ENCODE results near the gene TEPSIN. TPM values are rescaled to one million over a fixed set of nuclear protein-coding genes. Genes with fewer than 3 reads are reported as not detected.

The TEPSIN gene
- total RNA-seq, 1 donor from 2014 or later: 15.9 TPM

DNA sequence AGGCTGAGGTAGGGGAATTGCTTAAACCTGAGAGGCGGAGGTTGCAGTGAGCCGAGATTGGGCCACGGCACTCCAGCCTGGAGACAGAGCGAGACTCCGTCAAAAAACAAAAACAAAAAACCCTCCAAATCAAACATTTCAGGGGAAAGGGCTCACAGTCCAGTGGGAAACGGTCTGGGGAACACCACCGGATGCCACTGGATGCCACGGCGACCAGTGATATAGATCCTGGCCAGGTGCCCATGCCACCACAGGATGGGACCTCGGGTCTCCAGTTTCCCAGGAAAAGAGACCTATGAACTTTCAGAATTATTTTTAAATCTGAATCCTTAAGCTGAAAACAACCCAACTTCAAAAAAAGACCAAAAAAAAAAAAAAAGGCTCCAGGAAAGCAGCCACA, 28.4 kb downstream of the TEPSIN start:
- DNase-seq: no peak
- Histone ChIP-seq H3K4me3 (no peak overlapping the region), H3K27ac (replicated peaks) (no peak overlapping the region), H3K9me3 (replicated peaks) (no peaks in the 10 kb centered on the region), H3K4me1 (no peaks in the 10 kb centered on the region), H3K36me3 (peaks cover 6% of the 10 kb centered on the region), H3K27me3 (ENCODE audit: low read depth) (no peaks in the 10 kb centered on the region)
- intact Hi-C loops (cut with micrococcal nuclease): no loop called here
- TF ChIP-seq, protein P1, sequence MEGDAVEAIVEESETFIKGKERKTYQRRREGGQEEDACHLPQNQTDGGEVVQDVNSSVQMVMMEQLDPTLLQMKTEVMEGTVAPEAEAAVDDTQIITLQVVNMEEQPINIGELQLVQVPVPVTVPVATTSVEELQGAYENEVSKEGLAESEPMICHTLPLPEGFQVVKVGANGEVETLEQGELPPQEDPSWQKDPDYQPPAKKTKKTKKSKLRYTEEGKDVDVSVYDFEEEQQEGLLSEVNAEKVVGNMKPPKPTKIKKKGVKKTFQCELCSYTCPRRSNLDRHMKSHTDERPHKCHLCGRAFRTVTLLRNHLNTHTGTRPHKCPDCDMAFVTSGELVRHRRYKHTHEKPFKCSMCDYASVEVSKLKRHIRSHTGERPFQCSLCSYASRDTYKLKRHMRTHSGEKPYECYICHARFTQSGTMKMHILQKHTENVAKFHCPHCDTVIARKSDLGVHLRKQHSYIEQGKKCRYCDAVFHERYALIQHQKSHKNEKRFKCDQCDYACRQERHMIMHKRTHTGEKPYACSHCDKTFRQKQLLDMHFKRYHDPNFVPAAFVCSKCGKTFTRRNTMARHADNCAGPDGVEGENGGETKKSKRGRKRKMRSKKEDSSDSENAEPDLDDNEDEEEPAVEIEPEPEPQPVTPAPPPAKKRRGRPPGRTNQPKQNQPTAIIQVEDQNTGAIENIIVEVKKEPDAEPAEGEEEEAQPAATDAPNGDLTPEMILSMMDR (IDR thresholded peaks at IDR 0.05; ENCODE audit: borderline replicate concordance): no peak

DNA sequence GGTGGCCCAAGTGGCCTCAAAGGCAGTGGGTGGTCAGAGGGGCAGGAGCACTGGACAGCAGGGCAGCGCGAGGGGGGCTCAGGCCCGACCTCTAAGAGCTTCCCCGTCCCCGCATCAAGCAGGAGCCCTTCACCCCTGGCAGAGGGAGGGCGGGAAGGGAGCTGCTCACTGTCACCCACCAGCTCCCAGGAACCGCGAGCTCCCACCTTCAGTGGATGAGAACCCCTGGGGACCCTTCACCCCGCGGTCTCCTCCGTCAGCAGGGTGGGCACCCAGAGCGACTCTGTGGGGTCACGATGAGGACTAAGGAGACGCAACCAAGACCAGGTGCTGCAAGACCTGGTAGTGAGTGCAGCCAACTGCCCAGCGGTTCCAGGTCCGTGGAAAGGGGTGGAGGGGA, 29.7 kb downstream of the TEPSIN start:
- Histone ChIP-seq H3K36me3 (peaks cover 6% of the 10 kb centered on the region), H3K4me3 (no peak overlapping the region), H3K4me1 (no peaks in the 10 kb centered on the region), H3K27me3 (ENCODE audit: low read depth) (no peaks in the 10 kb centered on the region), H3K9me3 (replicated peaks) (no peaks in the 10 kb centered on the region), H3K27ac (replicated peaks) (no peak overlapping the region)
- no peak for DNase-seq
- intact Hi-C loops (cut with micrococcal nuclease): no loop called here
- TF ChIP-seq, protein P1 (IDR thresholded peaks at IDR 0.05; ENCODE audit: borderline replicate concordance): no peak

DNA sequence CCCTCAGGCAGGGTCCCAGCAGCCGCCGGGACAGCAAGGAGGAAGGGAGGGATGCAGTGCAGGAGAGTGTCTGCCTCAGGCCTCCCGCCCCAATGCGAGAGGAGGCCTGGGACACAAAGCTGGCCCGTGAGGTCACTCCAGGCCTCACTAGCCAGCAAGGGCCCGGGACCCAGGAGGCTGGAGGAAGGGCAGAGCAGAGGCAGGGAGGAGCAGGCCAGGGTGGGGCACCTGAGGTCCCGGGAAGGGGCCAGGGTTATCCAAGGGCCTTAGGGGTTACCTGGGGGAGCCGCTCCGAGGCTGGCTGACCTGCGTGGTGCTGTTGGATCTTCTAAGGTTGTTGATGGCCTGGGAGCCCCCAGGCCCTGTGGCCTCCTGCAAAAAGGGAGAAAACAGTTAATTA, 30.2 kb downstream of the TEPSIN start:
- H3K27me3 ChIP-seq (ENCODE audit: low read depth): no peaks in the 10 kb centered on the region
- no peak overlapping the region for H3K4me3 ChIP-seq
- no peaks in the 10 kb centered on the region for H3K4me1 ChIP-seq
- no peaks in the 10 kb centered on the region for H3K9me3 ChIP-seq (replicated peaks)
- TF ChIP-seq, protein P1 (IDR thresholded peaks at IDR 0.05; ENCODE audit: borderline replicate concordance): no peak
- intact Hi-C loops (cut with micrococcal nuclease): no loop called here
- H3K27ac ChIP-seq (replicated peaks): no peak overlapping the region
- DNase-seq: no peak
- H3K36me3 ChIP-seq: peaks cover 6% of the 10 kb centered on the region

DNA sequence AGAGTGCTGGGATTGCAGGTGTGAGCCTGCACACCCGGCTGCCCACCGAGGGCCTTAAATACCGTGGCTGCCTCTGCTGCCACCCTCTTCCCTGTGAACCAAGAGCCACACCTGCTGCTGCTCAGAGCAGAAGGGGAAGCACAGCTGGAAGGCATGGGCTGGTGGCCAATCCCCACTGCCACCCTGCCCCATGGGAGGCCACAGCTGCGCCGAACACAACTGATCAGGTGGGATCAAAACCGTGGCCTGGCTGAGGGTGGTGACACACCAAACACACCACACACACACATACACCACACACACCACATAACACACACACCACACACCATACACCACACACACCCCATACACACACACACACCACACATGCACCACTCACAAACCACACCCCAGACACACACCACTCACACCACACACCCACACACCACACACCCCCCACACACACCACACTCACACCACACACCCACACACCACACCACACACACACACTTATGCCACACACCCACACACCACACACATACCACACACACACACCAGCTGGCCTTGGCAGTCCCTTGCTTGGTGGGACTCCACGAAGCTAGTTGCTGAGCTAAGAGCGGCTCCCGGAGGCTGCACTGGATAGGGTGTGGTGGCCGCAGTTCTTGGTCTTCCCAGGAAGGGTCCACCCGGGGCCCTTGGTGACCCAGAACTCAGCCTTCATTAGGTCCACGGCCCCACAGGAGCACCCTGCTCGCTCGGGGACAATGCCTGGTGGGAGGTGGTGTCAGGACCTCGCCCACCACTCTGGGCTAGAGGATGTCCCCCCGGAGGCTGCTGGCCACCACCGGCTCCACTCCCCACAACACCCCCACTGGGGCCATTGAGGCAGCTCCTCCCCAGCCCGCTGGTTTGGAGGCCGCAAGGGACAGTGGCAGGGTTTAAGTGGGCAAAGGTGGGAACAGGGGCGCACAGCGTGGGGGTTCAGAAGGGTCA, 31.0 kb downstream of the TEPSIN start:
- TF ChIP-seq, protein P1 (IDR thresholded peaks at IDR 0.05; ENCODE audit: borderline replicate concordance): no peak

GRCh38 chr17:81206657-81207056, 32.2 kb downstream of the TEPSIN start:
- intact Hi-C loops (cut with micrococcal nuclease): no loop called here
- TF ChIP-seq, protein P1 (IDR thresholded peaks at IDR 0.05; ENCODE audit: borderline replicate concordance): no peak
- no peak overlapping the region for H3K4me3 ChIP-seq
- no peaks in the 10 kb centered on the region for H3K27me3 ChIP-seq (ENCODE audit: low read depth)
- H3K27ac ChIP-seq (replicated peaks): no peak overlapping the region
- H3K9me3 ChIP-seq (replicated peaks): no peaks in the 10 kb centered on the region
- DNase-seq: no peak
- no peaks in the 10 kb centered on the region for H3K4me1 ChIP-seq
- H3K36me3 ChIP-seq: peaks cover 6% of the 10 kb centered on the region

More for the DNA sequence above, 31.0 kb downstream of the TEPSIN start:
- Histone ChIP-seq H3K27ac (replicated peaks) (no peak overlapping the region), H3K4me1 (no peaks in the 10 kb centered on the region), H3K36me3 (peaks cover 6% of the 10 kb centered on the region), H3K27me3 (ENCODE audit: low read depth) (no peaks in the 10 kb centered on the region), H3K9me3 (replicated peaks) (no peaks in the 10 kb centered on the region), H3K4me3 (no peak overlapping the region)
- DNase-seq: no peak
- intact Hi-C loops (cut with micrococcal nuclease): no loop called here
